LHCN-M2 (cell line): ENCODE results near the gene CFAP73. TPM values are rescaled to one million over a fixed set of nuclear protein-coding genes. Genes with fewer than 3 reads are reported as not detected.

Experiments used
- DNase-seq: peaks from one replicate; pipeline ENCODE4 v3.0.0-alpha.2; 2012; ENCODE audit warnings: low read depth
- total RNA-seq: library from RNA; depleted of rRNA; stranded (reverse); fragments of >200 nt; gene quantifications from 2 replicates; pipeline ENCODE4 v1.2.3, GENCODE V29; 2014

Gene CFAP73
- total RNA-seq, 1 experiment from 2014 or later = not detected

DNA sequence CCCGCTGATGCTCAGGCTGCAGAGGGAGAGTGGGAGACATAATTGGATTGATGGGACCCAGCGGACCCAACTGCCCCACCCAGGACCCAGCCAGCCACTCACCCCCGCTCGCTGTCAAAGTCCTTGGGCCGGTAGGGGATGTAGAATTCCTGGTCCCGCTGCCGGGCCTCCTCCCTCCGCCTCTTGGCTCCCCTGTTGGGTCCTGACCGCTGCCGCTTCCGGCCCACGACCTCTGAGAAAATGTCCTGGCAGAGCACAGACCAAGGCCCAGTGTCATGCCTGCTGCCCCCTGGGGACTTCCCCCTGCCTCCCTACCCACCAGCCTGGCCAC is 13.5 kb downstream of the CFAP73 start:
- no peak for DNase-seq

DNA sequence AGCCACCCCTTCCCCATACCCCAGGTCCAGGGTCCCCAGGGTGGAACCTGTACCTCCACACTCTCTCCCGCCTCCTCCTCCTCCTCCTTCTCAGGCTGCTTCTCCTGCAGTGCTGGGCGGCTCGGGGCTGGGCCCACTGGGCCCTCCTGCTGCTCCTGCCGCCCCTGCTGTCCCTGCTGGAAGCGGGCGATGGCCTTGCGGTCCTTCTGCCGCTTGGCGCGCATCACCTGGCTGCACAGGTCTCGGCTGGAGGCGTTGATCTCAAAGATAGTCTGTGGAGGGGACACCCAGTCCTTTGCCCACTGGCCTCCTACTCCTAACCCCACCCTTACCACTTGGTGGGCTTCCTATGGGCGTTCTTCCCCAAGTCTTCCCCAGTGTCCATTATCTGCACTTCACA is 14.5 kb downstream of the CFAP73 start:
- DNase-seq = no peak

DNA sequence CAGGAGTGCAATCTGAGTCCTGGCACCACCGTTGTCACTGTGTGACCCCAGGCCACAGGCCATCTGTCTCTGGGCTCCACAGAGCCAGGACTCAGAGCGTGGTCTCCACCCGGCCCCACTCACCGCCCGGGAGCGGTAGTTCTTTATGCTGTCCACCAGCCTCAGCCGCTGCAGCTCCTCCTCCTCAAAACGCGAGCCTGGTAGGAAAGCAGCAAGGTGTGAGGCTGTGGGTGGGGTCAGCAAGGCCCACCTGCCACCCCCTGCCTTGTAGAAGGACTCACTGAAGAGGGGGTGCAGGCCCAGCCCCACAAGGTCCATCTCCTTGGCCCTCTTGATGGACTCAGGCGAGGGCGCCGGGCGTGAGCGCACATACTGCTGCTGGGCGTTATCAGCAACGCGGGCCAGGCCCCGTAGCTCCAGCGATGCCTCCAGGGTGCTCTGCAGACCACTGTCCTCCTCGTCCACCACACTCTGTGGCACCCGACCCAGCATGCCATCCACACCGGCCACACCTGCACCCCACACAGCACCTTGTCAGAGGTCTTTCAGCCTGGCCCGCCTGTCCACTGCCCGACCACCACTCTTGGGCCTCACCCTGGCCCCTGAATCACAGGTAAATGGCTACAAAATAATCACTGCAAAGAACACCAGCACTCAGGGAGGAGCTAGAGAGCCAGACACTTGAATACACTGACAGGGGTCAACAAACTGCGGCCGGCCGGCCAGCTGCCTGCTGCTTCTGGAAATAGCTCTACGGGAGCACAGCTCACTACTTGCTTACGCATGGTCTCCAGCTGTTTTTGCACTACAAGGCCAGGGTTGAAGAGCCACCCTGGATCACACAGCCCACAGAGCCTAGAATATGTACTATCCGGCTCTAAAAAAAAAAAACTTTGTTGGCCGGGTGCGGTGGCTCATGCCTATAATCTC is 16.3 kb downstream of the CFAP73 start:
- no peak for DNase-seq

GRCh38 chr12:113167868-113168267 is 18.3 kb downstream of the CFAP73 start:
- DNase-seq = no peak

DNA sequence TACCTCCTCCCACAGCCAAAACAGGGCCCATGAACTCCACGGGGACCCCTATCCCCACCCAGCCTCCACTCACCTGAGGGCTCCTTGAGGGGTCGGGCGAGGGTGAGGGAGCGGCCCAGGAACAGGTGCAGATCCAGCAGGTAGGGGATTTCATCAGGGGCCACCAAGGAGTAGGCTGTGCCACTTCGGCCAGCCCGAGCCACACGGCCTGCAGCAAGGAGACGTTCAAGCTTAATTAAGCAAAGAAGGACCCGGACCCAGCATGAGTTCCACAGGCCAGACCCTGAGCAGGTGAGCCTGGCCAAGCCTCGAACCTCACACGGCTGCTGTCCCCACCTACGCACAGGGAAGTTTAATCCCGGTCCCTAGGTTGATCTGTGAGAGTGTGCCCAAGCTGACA is 20.2 kb downstream of the CFAP73 start:
- DNase-seq = no peak

- DNase-seq = no peak
Observed at GRCh38 chr12:113170457-113170856, 20.9 kb downstream of the CFAP73 start.

DNA sequence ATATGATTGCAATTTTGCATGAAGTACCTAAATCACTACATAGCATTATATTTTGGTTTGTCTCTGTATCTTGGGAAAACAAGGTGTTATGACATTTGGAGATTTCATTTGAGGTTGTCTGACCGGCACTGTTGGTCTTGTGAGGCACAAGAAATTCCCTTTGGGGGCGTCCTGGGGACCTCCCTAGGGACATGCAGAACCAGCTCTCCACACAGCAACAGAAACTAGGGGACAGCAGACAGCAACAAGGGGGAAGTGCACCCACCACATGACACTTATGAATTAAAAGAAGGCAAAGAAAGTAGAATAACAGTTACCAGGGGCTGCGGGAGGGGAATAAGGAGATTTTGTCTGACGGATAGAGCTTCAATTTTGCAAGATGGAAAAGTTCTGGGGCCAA is 21.4 kb downstream of the CFAP73 start:
- DNase-seq = no peak

DNA sequence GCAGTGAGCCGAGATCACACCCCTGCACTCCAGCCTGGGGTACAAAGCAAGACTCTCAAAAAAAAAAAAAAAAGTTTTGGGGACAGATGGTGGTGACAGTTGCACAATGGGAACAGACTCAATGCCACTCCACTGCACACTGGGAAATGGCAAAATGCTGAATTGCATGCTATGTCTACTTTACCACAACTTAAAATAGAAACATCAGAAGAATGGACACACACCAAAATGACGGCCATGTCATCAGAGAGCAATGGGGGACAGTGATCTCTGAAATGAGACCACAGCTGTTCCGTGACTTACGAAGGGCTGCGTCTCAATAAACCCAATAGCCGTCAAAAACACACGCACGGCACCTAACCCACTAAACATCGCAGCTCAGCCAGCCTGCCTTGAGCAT is 22.0 kb downstream of the CFAP73 start:
- DNase-seq = no peak

- DNase-seq = no peak
Observed at GRCh38 chr12:113172185-113172584, 22.7 kb downstream of the CFAP73 start.

DNA sequence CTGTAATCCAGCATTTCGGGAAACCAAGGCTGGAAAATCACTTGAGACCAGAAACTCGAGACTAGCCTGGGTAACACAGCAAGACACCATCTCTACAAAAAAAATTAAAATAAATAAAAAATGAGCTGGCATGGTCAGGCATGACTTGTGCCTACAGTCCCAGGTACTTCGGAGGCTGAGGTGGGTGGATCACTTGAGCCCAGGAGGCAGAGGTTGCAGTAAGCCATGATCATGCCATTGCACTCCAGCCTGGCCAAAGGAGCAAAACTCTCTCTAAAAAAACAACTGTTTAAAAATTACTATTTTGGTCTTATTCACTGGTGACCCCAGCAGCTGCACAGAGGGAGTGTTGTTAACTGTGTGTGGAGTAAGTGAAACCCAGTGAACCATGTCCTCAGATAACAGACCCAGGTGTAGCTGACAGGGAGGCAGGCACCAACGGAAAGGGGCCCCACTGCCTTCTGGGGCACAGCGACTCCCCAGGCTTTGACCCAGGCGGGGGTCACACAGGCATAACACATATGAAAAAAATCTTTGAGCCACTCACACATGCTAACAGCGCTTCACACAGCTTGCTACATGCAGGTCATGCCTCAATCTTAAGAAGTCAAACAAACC is 23.7 kb downstream of the CFAP73 start:
- DNase-seq = no peak

- peak; percentile 56 for DNase-seq
Observed at GRCh38 chr12:113174461-113175384, 25.2 kb downstream of the CFAP73 start.

DNA sequence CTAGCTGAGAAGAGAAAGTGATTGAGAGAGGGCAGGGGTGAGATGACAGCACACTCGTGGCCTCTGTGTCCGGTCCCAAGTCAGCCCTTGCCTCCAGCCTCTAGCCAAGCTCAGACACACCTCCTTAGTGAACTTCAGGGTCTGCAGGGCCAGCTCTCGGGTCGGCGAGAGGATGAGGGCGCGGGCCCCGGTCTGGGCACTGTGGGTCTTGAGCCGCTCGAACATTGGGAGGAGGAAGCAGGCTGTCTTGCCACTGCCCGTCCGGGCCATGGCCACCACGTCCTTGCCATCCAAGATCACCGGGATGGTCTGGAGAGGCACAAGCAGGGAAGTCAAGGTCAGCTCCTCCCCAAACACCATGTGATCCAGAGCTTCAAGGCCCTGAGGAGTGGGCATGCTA is 29.5 kb downstream of the CFAP73 start:
- DNase-seq = no peak

DNA sequence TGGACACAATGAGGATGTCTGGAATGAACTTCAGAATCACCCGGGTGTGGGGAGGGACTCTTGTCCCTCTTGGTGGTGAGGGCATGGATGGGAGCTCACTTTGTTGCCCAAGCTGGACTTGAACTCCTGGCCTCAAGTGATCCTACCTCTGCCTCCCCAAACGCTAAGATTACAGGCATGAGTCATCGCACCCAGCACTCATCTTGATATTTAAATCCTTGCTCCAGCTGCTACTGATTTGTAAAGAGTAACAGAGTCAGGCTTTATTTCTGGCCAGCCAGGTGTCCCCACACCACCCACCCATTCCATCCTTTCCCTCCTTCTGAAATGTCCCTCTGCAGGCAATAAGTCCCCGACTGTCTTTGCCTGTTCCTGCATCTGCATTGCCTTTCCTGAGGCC is 30.8 kb downstream of the CFAP73 start:
- DNase-seq = peak; percentile 39

DNA sequence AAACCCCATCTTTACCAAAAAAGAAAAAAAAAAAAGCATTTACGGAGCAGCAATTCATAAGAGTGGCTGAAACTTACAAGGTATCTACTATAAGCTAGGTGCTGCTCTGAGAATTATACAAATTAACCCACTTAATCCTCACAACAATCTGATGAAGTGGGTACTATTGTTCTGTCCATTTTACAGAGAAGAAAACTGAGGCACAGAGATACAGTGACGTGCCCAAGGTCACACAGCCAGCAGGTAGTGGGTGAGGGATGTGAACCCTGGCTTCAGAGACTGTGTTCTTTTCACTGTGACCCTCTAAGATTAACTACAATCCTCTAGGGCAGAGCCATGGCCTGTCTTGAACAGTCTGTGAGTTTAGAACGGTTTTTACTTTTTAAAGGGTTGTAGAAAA is 32.5 kb downstream of the CFAP73 start:
- DNase-seq = no peak

- no peak for DNase-seq
Observed at GRCh38 chr12:113183030-113183589, 33.6 kb downstream of the CFAP73 start.

- no peak for DNase-seq
Observed at GRCh38 chr12:113184098-113184899, 34.8 kb downstream of the CFAP73 start.

DNA sequence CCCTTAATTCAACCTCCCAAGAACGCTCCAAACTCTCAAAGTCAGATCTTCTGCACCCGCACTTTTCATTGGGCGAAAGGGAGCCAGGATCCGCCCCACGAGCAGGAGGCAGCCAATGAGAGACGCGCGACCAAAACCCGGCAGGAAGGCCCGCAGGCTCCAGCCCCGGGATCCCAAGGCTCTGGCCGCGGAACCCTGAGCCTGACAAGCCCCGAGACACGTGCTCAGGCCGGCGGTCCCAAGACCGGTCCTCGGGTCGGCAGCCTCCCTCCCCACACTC is 35.3 kb downstream of the CFAP73 start:
- peak; percentile 91 for DNase-seq

GRCh38 chr12:113185180-113186032 is 35.9 kb downstream of the CFAP73 start, which contains the start of the genes DDX54 and RITA1:
Gene DDX54 (minus strand): TSS chr12:113185478. CDS start chr12:113185451, 27 bp downstream.
Gene RITA1 (plus strand): TSS chr12:113185721. CDS start chr12:113186747, 1,026 bp downstream.
- peak; percentile 66 for DNase-seq

DNA sequence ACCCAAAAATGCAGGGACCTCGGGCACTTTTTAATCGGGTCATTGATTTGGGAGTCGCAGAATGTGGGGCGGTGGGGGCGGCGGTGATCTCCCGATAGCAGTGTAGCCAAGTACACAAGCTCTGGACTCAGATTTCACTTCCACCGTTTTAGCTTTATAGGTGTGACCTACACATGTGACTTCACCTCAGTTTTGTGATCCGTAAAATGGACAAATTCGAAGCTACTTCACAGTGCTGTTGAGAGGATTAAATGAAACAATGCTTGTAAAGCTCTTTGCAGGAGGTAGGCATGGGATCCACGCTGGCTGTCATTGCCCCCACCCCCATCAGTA is 36.5 kb downstream of the CFAP73 start:
- DNase-seq = peak; percentile 36

DNA sequence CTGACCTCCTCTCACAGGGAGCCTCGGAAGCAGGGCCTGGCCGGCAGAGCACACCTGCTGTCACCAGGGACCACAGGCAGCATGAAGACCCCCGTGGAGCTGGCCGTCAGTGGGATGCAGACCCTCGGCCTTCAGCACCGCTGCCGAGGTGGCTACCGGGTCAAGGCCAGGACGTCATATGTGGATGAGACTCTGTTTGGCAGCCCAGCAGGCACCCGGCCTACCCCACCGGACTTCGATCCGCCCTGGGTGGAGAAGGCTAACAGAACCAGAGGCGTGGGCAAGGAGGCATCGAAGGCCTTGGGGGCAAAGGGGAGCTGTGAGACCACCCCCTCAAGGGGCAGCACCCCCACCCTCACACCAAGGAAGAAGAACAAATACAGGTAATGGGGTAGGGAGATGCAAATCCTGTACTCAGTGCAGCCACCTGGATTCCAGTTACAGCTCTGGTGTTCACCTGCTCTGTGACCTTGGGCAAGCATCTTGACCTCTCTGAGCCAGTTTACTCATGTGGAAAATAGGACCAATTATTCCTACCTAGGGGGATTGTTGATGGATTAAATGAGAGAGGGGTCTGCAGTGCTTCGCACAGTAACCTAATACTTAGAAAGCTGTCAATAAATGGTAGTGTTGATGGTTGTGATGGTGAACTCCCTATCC is 37.3 kb downstream of the CFAP73 start:
- DNase-seq = no peak
